D721Med (cell line): ENCODE results near the gene EHBP1L1.

Experiments
- DNase-seq: peaks from one replicate; pipeline ENCODE4 v3.0.0; 2011; ENCODE audit warnings: low spot score; ENCODE audit not compliant: insufficient read length
- FAIRE-seq: peaks from 2 replicates; lab custom pipeline; 2011; peaks lifted over from hg19 to GRCh38; lab: Jason Lieb, UNC
- CTCF ChIP-seq: IDR thresholded peaks from 2 replicates; pipeline ENCODE4 v1.5.1; 2012; ENCODE audit warnings: mild to moderate bottlenecking, control low read depth; ENCODE audit not compliant: insufficient read depth; ENCODE audit errors: missing control alignments

The EHBP1L1 gene

GRCh38 chr11:65571420-65571819 lies 4.4 kb upstream of the EHBP1L1 start:
- DNase-seq (no peak), FAIRE-seq (no peak)
- TF ChIP-seq CTCF, result no peak

GRCh38 chr11:65571940-65572339 lies 3.9 kb upstream of the EHBP1L1 start:
- FAIRE-seq (no peak), DNase-seq (no peak)
- peak; percentile 17 for TF ChIP-seq CTCF

- peak; percentile 89 for DNase-seq
- FAIRE-seq, result no peak
- TF ChIP-seq CTCF, result no peak
Observed at GRCh38 chr11:65572356-65573051, 3.3 kb upstream of the EHBP1L1 start, which contains the start of gene FAM89B. TSS of gene FAM89B (plus strand) at chr11:65572538. CDS start at chr11:65572670, 132 bp downstream.

- FAIRE-seq, result no peak
- TF ChIP-seq CTCF, result no peak
- no peak for DNase-seq
Observed at GRCh38 chr11:65573391-65574079, 2.3 kb upstream of the EHBP1L1 start.

- FAIRE-seq (no peak), DNase-seq (peak; percentile 96)
- TF ChIP-seq CTCF, result peak; percentile 48
Observed at GRCh38 chr11:65574109-65574810, 1.6 kb upstream of the EHBP1L1 start.

GRCh38 chr11:65574811-65575567 lies 864 bp upstream of the EHBP1L1 start:
- DNase-seq (no peak), FAIRE-seq (no peak)
- TF ChIP-seq CTCF, result no peak
